GM12872 (cell line): ENCODE measurements around the gene SLC35B2.

Experiments
- CTCF ChIP-seq: IDR thresholded peaks from 3 replicates; pipeline ENCODE4 v1.5.1; 2011; ENCODE audit warnings: low read depth, mild to moderate bottlenecking, low read length, moderate library complexity; ENCODE audit not compliant: insufficient read depth

Gene SLC35B2

DNA sequence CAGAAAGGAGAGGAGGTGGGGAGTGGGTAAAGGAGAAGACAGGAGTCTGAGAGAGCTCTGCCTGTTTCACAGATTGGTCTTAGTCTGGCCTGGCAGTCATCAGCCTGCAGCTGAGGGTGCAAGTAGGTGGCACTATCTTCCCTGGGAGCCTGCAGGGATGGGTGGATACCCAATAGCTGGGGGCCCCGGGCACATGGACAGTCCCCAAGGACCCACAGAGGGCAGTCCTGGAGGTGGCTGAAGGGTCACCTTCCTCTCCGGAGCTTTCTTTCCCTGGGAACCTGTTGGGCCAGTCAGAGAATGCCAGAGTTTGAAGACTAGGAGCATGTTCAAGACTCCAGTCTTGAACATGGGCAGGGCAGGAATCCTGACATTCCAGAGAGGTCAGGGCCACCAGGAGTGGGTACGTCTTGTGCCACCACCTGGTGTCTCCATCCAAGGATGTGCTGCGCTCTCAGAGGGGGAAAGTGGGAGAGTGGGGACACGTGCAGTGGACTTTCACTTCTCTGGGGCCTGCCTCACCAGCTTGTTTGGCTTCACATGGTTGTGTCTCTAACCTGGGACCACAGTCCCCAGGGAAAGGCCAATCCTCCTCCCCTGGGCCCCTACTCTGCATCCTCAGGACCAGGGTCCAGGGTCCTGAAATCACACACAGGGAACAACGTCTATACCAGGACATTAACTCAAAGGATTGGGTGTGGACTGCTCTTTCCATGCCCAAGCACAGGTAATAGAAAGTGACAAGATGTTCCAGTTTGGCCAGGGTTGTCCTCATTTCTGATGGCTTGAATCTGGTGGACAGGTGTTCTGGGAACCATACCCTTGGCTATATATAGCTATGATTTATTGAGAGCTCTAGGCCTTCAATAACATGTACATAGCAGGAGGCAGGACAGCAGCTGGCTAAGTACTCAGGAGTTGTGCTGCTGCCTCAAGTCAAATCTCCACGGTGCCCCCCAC is 37.8 kb upstream of the SLC35B2 start:
- TF ChIP-seq CTCF = no peak

DNA sequence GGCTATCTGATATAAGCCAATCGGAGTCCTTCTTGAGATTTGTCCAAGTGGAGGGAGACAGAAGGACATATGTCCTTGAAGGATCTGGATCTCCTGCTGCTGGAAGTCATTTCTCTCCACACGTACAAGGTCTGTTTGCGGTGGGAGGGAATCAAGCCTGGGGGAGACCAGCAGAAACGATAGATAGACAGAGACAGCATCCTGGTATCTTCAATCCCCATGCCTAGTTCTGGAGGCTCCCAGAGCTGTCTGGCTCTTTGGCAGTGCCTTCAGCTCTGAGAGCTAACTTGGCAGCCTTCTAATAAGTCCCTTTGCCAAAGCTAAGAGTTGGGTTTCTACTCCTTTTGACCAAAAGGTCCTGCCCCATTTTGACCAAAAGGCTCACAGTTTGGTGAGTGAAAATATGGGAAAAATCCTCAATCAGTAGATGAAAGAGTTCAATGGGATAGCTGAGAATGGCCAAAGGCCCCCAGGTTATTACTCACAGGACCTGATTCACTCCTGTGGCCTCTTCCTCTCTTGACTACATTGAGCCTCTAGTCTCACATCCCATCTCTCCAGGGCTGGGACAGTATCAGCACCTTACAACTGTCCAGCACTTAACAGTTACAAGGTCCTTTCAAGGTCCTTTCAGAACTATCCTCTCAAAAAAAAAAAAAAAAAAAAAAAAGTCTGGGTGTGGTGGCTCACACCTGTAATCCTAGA is 35.5 kb upstream of the SLC35B2 start:
- TF ChIP-seq CTCF = no peak

DNA sequence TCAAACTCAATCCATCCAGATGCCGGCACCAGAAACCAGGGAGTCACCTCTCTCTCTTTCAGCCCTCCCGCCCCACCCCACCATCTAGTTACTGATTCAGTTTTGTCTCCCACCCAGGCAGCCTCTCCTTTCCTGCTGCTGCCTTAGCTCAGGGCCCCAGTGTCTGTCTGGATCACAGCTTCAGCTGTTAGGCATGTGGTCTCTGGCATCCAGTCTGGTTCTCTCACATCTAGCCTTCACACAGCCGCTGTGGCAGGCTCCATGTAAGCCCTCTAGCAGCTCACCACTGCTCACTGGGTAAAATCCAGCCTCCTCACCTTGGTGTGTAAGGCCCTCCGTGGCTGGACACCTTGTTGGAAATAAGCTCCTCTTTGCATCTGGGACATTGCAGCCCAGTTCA is 34.5 kb upstream of the SLC35B2 start:
- TF ChIP-seq CTCF = no peak

- no peak for TF ChIP-seq CTCF
Observed at GRCh38 chr6:44289726-44290260, 32.5 kb upstream of the SLC35B2 start.

GRCh38 chr6:44286747-44287146 is 29.4 kb upstream of the SLC35B2 start:
- TF ChIP-seq CTCF = no peak

DNA sequence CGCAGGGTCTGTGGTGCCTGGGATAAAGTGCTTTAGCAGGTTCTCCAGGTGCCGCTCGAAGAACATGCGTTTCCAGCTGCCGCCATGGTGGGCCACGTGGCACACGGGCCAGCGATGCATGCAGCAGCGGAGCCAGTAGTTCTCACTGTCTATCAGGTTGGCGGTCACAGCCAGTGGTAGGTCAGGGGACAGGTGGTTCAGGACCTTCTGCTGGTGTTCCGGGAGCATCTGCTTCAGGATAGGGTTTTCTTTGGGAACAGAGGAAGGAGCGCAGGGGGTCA is 28.9 kb upstream of the SLC35B2 start:
- no peak for TF ChIP-seq CTCF

DNA sequence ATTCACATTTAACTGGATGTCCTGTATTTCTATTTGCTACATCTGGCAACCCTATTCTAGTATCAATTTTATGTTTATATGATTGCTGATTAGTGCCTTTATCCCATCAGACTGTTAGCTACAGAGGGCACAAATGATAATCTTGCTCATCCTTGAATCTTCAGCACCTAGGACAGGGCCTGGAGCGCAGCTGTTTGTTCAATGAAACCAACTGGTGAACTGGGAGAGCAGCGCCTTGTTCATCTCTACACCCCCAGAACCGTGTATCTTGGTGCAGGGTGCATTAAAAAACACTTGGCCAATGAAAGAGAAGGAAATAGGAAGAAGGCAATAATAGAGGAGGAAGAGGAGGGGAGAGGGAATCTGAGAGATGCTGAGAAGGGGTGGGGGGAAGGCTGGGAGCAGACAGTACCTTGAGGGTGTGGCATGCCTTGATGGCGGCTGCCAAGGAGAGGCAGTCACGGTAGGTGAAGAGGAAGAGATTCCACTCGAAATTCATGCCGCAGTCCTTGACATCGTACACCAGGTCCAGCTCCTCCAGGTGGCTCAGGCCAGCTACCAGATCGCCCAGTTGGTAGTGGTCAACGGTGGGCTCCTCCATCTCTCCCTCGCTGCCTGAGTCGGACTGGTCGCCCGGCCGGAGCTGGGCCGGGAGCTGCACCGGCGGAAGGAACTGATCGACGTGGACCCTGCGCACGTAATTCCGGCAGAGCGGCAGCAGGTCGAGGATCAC is 28.4 kb upstream of the SLC35B2 start:
- no peak for TF ChIP-seq CTCF
